Epidermal melanocyte (primary cell): Measurements from ENCODE around the gene RPL22L1.
A peak's percentile ranks its signal among the peaks of the same experiment; 100 is the strongest.
"Not testable (repeated sequence)": the region's sequence is repeated elsewhere in the genome, so short reads cannot be mapped to it uniquely, and the experiment has no call there.

Experiments
- DNase-seq: peaks from one replicate; pipeline ENCODE4 v3.0.0; 2011; ENCODE audit warnings: low spot score; ENCODE audit not compliant: insufficient read length

The RPL22L1 gene

DNA sequence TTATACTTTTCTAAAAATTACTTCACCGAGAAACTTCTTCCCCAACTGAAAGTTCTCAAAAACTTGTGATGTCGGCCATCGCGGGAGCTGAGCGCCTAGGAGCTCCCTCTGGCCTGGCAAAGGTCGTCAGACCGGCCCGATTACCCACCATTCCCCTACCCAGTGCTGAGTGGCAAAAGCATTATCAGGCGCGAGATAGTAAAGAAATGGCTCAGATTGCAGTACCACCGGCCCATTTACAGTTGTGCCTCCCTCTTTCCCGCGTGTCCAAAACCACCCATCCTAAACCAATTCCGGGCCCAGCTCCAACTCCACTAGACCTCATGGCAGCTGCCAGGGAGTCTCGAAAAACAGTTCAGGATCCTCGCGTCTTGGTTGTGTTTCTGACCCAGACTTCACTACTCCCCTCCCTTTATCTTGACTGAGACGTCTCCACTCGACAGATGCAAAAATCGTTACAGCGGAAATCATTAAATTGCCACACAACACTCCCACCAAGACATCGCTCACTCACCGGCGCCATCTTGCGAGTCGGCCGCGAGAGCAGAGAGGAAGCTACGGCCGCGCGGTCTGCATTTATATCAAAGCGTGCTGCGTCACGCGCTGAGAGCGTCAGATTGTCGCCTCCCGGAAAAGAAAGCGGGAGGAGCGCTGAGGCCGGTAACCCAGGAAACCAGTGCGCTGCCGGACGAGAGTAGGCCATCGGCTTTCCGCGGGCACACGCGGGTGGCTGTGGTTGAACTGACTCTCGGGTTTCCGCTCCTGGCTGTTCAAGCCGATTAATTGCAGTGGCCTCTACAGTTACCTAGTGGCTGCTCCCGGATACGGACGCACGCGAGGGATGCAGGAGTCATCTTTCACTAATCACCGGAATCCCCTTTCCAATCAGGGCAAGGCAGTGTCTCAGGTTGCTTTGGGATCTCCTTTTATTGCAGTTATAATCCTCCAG, at the start of gene RPL22L1:
TSS of gene RPL22L1 (minus strand) at position 551 of the 949 bp plus-strand sequence. CDS start at position 523, 28 bp downstream.
- DNase-seq: peak; percentile 77

DNA sequence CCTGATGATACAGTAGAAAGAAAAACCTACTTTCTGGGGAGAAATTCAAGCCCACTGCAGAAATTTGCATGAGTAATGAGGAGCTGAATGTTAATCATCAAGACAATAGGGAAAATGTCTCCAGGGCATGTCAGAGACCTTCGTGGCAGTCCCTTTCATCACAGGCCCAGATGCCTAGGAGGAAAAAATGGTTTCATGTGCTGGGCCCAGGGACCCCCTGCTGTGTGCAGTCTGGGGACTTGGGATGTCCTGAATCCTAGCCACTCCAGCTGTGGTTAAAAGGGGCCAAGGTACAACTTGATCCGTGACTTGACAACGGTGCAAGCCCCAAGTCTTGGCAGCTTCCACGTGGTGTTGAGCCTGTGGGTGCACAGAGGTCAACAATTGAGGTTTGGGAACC, 48.7 kb upstream of the RPL22L1 start:
- no peak for DNase-seq

- DNase-seq: no peak
Observed at GRCh38 chr3:170914690-170915089, 44.7 kb upstream of the RPL22L1 start.

- no peak for DNase-seq
Observed at GRCh38 chr3:170914212-170914611, 44.2 kb upstream of the RPL22L1 start.

DNA sequence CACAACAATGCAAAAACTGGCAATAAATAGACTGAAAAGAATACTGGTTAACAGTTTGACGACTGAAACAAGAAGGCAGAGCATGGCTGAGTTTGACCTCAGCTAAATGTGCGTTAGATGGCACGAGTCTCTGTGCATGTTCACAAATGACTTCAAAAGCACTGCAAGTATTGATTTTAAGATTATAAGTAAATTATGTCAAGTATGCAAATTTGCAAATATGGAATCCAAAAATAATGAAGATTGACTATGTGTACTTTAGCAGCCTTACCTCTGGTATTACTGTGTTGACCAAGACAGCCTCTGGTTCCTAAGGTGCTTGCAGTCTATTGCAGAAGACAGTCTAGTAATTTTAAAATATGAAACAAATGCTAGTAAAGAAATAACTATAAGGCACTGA, 41.1 kb upstream of the RPL22L1 start:
- DNase-seq: no peak

DNA sequence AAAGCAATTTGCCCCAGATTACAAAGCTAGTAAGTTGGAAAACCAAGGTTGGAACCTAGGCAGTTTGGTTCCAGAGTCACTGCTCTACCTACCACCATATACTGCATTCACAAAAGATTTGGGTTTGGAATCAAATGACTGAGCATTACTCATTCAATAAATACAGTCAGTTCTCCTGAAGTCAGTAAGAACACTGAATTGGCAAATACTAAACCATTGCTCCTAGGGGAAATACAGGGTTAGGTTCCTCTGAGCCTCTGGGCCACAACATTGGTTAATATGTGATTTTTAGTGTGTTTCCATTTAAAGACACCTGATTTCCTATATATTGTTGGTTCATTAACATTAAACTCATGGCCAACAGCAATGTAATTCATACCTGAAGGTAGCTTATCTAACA, 40.5 kb upstream of the RPL22L1 start:
- no peak for DNase-seq

DNA sequence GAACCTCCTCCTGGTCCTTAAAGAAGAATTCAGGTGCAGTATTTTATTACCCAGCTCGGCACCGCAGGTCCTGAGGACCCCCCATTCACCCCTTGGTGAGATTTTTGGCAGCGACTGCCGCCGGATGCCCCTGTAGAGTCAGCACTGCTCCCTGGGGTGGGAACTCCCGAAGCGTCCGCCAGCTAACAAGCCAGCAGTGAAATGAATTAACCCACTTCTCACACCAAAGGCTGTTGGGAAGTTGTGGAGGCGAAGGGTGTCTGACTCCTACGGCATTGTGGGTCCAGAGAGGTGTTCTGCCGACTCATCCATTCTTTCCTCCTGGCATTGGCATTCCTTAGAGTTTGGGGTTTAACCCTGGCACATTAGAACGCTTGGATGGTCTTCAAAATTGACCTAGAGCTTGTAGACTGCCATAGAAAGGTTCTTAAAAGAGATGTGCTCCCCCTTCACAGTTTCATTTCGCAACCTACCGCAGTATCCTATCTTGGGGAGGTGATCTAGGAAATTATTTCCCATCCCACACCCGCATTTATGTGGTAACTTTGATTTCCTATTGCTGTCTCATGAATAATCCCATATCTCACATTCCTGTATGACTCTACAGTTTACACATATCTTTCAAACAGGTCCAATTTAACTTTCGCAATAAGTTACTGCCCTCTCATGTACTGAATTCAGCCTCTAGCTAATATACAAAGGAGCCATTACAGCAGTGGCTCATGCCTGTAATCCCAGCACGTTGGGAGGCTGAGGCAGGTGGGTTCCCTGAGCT, 39.3 kb upstream of the RPL22L1 start:
- DNase-seq: peak; percentile 19

DNA sequence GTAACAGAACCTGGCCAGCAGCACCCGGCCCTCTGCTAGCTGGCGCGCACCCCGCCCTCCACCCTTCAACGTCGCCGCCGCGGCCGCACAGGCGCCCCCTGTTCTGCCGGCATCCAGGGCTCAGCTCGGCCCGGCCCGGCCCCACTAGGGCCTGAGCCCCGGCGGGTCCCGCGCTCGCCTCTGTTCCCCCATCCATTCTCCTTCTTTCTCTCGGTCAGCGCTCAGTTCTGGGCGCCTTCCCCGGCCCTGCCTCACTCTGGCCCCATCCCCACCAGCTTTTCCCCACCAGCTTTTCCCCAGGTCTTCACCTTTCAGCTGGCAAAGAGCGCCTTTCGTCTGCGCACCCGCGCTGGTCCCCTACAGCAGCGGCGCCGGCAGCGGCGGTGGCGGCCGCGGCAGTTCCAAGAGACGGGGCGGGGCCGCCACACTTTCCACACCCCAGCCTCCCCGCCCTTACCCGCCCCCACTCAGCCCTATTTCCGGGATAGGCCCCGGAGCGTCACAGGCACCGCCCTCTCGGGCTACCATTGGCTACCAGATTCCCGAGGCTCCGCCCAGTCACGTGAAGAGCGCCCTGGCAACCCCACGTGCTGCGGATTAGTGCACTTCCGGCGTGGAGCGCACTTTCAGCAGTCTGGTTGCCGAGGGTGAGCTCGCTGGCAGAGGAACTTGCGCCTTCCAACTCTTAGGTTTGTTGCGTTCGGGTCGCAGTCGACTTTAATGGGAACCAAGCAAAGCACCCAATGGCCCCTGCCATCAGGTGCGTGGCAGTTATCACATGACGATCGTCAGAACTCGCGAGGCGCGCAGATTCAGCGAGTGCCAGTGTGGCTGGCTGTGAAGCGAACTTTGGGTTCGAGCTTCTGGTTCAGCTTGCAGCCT, 38.5 kb upstream of the RPL22L1 start, which contains the start of gene EIF5A2:
TSS of gene EIF5A2 (minus strand) at position 403 of the 882 bp plus-strand sequence. CDS start 831 bp downstream, outside the sequence.
- DNase-seq: peak; percentile 96

DNA sequence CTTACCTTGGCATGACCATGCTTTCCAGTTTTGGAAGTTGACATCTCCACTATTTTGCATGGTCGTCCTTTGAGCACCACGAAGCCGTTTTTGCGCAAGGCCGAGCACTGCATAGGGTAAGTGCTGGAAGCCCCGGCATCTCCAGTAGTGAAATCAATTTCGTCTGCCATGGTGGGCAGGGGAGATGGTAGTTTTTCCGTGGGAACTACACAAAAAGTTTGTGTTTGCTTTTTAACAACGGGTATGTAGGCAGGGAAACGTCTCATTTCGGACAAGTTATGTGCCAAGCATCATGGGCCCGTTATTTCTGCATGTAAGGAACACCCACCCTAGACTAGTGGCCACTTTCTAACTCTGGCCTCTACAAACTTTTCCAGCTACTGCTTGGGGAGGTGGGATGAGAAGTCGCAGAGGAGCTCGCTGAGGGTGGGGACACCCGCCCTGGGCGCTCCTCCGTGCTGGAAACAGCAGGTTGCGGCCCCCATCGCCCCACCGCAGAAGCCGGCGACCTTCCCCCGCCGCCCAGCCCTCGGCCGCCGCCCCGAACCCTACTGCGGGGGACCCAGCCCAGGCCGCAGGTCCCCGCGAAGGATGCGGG, 37.7 kb upstream of the RPL22L1 start:
- DNase-seq: no peak

DNA sequence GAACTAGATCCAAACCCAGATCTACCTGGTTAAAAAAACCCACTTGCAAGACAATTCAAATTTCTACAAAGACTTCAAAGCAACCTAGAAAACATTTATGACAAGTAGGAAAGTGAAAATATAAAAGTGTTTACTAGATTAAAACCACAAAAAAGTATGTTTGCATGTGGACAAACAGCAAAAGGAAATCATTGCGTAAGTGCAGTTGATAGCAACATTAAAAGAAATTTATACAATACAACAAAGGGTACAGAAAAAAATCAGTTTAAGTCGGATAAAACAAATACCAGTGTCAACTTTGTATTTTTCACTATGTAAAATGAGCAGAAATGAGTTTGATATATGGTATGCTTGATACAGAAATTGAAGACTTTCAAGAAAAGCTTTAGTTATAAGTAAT, 35.9 kb upstream of the RPL22L1 start:
- no peak for DNase-seq

DNA sequence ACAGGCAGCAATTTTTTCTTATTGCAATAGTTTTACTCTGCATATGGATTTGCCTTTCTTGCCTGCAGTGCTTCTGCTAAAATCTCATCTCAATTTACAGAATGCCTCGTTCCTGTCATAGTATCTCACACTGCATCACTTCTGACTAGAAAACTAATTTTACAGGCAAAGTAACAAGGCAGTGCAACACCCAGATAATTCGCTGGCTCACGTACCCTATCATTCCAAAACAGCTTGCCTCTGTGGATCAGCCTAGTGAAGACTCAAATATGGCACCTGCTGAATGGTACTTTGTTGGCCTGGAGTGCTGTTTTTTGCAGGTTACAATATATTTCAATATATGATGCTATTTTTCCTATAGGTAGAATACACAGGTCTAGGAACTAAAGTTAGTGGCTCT, 33.1 kb upstream of the RPL22L1 start:
- no peak for DNase-seq

DNA sequence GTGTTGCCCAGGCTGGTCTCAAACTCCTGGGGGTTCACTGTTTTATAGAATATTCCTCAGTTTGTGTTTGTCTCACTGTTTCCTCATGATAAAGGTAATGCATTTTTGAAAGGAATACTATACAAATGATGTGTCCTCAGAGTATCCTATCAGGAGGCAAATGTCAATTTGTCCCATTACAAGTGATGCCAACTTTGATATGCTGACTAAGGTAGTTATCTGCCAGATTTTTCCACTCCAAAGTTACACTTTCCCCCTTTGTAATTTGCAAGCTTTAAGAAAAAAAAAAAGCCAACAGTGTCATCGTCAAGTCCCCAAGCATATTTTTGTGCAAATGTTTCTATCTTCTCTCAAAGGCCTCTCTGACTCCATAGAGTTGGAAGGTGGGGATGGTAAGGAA, 29.5 kb upstream of the RPL22L1 start:
- DNase-seq: no peak

DNA sequence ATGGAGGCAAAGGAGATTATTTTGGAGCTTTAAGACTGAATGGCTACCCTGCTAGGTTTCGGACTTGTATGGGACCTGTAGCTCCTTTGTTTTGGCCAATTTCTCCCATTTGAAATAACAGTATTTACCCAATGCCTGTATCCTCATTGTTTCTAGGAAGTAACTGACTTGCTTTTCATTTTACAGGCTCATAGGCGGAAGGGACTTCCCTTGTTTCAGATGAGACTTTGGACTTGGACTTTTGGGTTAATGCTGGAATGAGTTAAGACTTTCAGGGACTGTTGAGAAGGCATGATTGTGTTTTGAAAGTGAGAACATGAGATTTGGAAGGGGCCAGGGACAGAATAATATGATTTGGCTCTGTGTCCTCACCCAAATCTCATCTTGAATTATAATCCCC, 28.0 kb upstream of the RPL22L1 start:
- no peak for DNase-seq

- not testable (repeated sequence) for DNase-seq
Observed at GRCh38 chr3:170897199-170897598, 27.2 kb upstream of the RPL22L1 start.

- DNase-seq: no peak
Observed at GRCh38 chr3:170896781-170897180, 26.8 kb upstream of the RPL22L1 start.

DNA sequence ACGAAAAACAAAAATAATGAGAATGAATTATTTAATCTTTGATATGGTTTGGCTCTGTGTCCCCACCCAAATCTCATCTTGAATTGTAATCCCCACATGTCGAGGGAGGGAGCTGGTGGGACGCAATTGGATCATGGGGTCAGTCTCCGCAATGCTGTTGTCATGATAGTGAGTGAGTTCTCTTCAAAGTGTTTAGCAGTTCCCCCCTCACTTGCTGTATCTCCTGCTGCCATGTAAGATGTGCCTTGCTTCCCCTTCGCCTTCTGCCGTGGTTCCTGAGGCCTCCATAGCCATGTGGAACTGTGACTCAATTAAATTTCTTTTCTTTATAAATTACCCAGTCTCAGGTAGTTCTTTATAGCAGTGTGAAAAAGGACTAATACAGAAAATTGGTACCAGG, 26.3 kb upstream of the RPL22L1 start:
- not testable (repeated sequence) for DNase-seq

- no peak for DNase-seq
Observed at GRCh38 chr3:170893895-170894294, 23.9 kb upstream of the RPL22L1 start.

DNA sequence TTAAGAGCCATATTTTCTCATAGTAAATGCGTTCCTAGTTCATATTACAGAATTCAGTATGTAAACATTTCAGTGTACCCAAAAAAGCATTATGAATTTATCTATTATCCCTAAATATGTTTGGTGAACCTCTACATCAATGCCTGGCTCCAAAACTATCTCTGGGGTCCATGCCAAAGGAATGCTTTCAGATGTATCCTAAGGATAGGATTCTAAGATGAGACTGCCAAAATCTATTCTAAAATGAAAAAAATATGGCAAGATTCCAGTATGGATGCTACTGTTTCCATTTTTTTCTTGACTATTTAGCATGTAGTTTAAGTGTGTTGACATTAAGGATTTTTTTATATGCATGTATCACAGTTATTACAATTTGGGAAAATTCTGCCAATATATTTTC, 19.6 kb upstream of the RPL22L1 start:
- no peak for DNase-seq

GRCh38 chr3:170889132-170889531, 19.1 kb upstream of the RPL22L1 start:
- no peak for DNase-seq

GRCh38 chr3:170884109-170884930, 14.3 kb upstream of the RPL22L1 start:
- DNase-seq: not testable (repeated sequence)
